ENCODE measurements around the gene CLEC2D. TPM values are rescaled to one million over a fixed set of nuclear protein-coding genes. Genes with fewer than 3 reads are reported as not detected.
"Not testable (repeated sequence)": the region's sequence is repeated elsewhere in the genome, so short reads cannot be mapped to it uniquely, and the experiment has no call there.

CLEC2D gene
- total RNA-seq, 1 donor = 3.9 TPM

DNA sequence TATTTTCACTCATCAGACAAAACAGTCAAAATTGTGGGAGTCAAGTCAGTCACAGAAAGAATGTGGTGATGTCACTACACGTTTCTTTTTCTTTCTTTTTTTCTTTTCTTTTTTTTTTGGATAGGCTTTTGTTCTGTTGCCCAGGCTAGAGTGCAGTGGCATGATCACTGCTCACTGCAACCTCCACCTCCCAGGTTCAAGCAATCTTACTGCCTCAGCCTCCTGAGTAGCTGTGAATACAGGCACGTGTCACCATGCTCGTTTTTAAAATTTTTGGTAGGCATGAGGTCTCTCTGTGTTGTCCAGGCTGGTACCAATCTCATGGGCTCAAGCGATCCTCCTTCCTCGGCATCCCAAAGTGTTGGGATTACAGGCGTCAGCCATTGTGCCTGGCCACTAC, 61.1 kb downstream of the CLEC2D start:
- no peak for TF ChIP-seq CTCF (IDR thresholded peaks at IDR 0.05; ENCODE audit: insufficient read depth, low read depth, low read length)
- no peak for DNase-seq (ENCODE audit: low read depth)
- no peak overlapping the region for H3K4me3 ChIP-seq (ENCODE audit: low read depth, low read length)

DNA sequence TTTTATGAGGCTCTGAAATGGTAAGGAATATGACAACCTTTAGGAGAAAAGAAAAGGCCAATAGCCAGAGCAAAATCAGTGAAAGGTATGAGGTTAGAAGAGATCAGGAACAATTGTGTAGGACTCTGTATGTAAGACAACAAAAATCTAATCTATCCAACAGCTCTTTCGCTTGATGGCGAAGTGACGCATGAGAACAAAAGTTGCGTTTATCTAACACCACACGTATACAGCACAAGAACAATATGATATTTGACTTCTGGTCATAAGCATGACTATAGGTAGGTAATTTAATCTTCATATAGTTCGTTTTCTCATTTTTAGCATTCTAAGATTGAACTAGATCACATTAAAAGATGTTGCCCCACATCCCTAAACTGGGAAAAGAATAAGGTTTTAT, 61.9 kb downstream of the CLEC2D start:
- TF ChIP-seq CTCF (IDR thresholded peaks at IDR 0.05; ENCODE audit: insufficient read depth, low read depth, low read length) = no peak
- DNase-seq (ENCODE audit: low read depth) = no peak
- H3K4me3 ChIP-seq (ENCODE audit: low read depth, low read length) = no peak overlapping the region

DNA sequence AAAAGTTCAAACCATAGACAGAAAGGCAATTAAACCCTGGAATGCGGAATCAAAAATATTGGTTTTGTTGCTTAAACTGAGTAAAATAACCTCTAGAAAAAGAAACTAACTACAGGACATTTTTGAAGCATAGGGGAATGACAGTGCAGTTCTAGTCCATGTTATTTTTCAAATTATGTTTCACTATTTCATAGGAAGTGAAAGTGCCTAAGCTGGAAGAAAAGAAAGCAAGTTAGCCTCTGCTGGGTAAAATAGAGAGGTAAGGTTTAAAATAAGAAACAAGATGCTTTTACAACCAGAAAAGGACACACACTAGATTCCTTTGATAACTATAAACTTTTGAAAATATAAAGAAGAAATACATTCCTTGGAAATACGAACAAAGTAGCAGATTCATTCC, 62.3 kb downstream of the CLEC2D start:
- DNase-seq (ENCODE audit: low read depth) = no peak
- no peak overlapping the region for H3K4me3 ChIP-seq (ENCODE audit: low read depth, low read length)
- TF ChIP-seq CTCF (IDR thresholded peaks at IDR 0.05; ENCODE audit: insufficient read depth, low read depth, low read length) = no peak

DNA sequence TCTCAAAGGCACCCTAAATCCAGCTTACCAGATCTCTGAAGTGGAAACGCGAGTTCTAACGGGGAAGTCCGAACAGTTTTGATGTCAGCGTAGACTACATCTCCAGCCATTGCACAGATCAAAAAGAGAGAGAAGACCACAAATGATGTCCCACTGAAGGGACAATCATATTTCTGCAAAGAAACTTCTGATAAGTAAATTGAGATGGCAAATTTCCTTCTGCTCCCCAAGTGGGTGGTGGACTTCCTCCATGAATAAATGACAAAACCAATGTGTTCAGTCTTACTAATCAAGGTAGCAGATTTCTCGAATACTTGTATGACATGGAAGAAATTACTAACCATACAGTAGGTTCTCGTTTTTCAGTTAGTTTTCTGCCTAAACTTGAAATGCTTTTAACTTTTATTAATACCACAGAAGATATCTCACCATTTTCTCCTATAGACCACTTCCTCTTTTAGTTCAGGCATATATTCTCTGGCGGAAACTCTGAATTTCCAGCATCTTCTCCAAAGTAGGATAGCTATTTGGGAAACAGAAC, 63.5 kb downstream of the CLEC2D start, which contains the start of gene CLECL1:
CLECL1 (minus strand) TSS at position 177 of the 541 bp plus-strand sequence.
- no peak for DNase-seq (ENCODE audit: low read depth)
- no peak within 1 kb of the TSS for H3K4me3 ChIP-seq (ENCODE audit: low read depth, low read length)
- no peak for TF ChIP-seq CTCF (IDR thresholded peaks at IDR 0.05; ENCODE audit: insufficient read depth, low read depth, low read length)

- no peak for TF ChIP-seq CTCF (IDR thresholded peaks at IDR 0.05; ENCODE audit: insufficient read depth, low read depth, low read length)
- DNase-seq (ENCODE audit: low read depth) = no peak
- H3K4me3 ChIP-seq (ENCODE audit: low read depth, low read length) = no peak overlapping the region
These were observed 66.1 kb downstream of the CLEC2D start for GRCh38 chr12:9735601-9736000.

DNA sequence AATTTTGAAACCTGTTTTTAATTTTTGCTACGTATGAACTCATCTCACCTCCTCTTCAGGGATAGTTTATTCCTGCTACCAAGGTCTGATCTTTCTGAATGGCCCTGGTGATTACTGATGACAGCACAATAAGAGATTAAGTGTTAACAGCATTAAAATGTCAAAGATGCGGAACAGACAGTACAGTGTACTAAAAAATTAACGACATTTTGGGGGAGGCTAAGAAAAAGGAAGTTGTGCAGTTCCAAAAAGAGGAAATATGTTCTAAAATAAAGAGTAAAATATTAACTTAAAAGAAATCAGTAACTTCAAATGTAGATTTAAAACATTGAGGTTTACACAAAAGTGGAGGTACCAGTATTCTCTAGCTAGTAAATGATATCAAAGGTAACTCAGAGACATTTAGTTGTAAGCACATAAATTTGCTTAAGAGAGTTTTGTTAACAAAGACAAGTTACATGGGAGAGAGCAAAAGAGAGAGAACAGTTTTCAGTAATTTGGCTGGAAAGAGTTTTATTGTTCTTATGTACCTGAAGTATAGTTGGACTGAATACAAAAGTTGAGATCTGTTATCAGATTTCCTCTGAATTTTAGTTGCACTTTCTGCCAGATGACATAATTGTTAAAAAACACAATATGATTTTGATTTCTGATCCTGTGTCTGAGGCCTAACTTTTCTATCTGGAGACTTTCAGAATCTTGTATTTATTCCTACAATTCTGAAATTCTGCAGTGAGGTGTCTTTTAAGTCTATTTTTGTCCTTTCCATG, 67.6 kb downstream of the CLEC2D start:
- H3K4me3 ChIP-seq (ENCODE audit: low read depth, low read length) = no peak overlapping the region
- no peak for TF ChIP-seq CTCF (IDR thresholded peaks at IDR 0.05; ENCODE audit: insufficient read depth, low read depth, low read length)
- DNase-seq (ENCODE audit: low read depth) = peak; percentile 67

DNA sequence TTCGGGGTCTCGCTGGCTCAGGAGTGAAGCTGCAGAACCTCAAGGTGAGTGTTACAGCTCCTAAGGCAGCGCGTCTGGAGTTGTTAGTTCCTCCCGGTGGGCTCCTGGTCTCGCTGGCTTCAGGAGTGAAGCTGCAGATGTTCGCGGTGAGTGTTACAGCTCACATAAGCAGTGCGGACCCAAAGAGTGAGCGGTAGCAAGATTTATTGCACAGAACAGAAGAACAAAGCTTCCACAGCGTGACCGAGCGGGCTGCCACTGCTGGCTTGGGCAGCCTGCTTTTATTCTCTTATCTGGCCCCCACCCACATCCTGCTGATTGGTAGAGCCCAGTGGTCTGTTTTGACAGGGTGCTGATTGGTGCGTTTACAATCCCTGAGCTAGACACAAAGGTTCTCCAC, 69.4 kb downstream of the CLEC2D start:
- not testable (repeated sequence) for DNase-seq (ENCODE audit: low read depth); H3K4me3 ChIP-seq (ENCODE audit: low read depth, low read length)

DNA sequence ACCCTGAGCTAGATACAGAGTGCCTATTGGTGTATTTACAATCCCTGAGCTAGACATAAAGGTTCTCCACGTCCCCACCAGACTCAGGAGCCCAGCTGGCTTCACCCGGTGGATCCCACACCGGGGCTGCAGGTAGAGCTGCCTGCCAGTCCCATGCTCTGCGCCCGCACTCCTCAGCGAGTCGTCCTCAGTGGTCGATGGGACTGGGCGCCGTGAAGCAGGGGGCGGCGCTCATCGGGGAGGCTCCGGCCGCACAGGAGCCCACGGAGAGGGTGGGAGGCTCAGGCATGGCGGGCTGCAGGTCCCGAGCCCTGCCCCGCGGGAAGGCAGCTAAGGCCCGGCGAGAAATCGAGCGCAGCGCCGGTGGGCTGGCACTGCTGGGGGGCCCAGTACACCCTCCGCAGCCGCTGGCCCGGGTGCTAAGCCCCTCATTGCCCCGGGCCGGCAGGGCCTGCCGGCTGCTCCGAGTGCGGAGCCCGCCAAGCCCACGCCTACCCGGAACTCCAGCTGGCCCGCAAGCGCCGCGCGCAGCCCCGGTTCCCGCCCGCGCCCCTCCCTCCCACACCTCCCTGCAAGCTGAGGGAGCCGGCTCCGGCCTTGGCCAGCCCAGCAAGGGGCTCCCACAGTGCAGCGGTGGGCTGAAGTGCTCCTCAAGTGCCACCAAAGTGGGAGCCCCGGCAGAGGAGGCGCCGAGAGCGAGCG, 70.0 kb downstream of the CLEC2D start:
- DNase-seq (ENCODE audit: low read depth) = not testable (repeated sequence)
- peak overlapping the region; percentile 37 for H3K4me3 ChIP-seq (ENCODE audit: low read depth, low read length)

All from fibroblast of villous mesenchyme (primary cell).